Measurements from ENCODE around the gene GORASP2. TPM values are rescaled to one million over a fixed set of nuclear protein-coding genes. Genes with fewer than 3 reads are reported as not detected.

The GORASP2 gene
- total and polyA plus RNA-seq, 4 experiments from 2014 or later: 82.4 to 116 (median 97.1) TPM

- H3K4me1 ChIP-seq (ENCODE audit: insufficient read depth, low read length): no peaks in the 10 kb centered on the region
- Mint-ChIP-seq H3K27ac (peak overlapping the region in 1 of 7 donors; percentile 9), H3K4me3 (no peak overlapping the region), H3K27me3 (no peaks in the 10 kb centered on the region), H3K9me3 (no peaks in the 10 kb centered on the region), H3K36me3 (peaks cover 54 to 66% of the 10 kb centered on the region in 2 donors), H3K4me1 (peaks cover 0 to 8% (median under 1%) of the 10 kb centered on the region in 4 donors)
- no peak overlapping the region for H3K27ac ChIP-seq (ENCODE audit: low read depth, low read length)
- H3K4me3 ChIP-seq (ENCODE audit: low read length in 2 of 2): no peak overlapping the region
- H3K27me3 ChIP-seq (ENCODE audit: insufficient read depth, low read length): no peaks in the 10 kb centered on the region
- CTCF ChIA-PET (ENCODE audit: partially characterized antibody): interaction anchor here (0.6 to 2.3 kb wide), 5 partner anchors 13 to 151 kb away, joined by 3 to 8 read pairs (median 4); partner anchors contain the start of gene TLK1
- H3K9me3 ChIP-seq (ENCODE audit: control insufficient read depth in 1 of 2, low read length in 2 of 2): no peaks in the 10 kb centered on the region
- H3K36me3 ChIP-seq (ENCODE audit: insufficient read depth, low read length): peaks cover 37% of the 10 kb centered on the region
- intact Hi-C loops (cut with micrococcal nuclease): no loop called here
- POLR2A ChIA-PET (ENCODE audit: partially characterized antibody): no interaction called here
- no peak for DNase-seq
Observed at GRCh38 chr2:171009386-171009785, 80.3 kb downstream of the GORASP2 start.

GRCh38 chr2:171013851-171014250 lies 84.8 kb downstream of the GORASP2 start:
- no peak overlapping the region for H3K27ac ChIP-seq (ENCODE audit: low read depth, low read length)
- intact Hi-C loops (cut with micrococcal nuclease): no loop called here
- POLR2A ChIA-PET (ENCODE audit: partially characterized antibody): interaction anchor here (0.8 to 0.9 kb wide), 2 partner anchors 25 to 146 kb away, joined by 3 to 4 read pairs; no protein-coding TSS in a partner anchor
- no peaks in the 10 kb centered on the region for H3K27me3 ChIP-seq (ENCODE audit: insufficient read depth, low read length)
- CTCF ChIA-PET (ENCODE audit: partially characterized antibody): interaction anchor here (1.5 to 1.7 kb wide), 2 partner anchors 85 to 145 kb away, joined by 4 read pairs; partner anchors contain the start of gene GORASP2
- DNase-seq: no peak
- peaks cover 8 to 14% (median 11%) of the 10 kb centered on the region in 4 donors for H3K4me1 Mint-ChIP-seq
- no peaks in the 10 kb centered on the region for H3K27me3 Mint-ChIP-seq
- peaks cover 31% of the 10 kb centered on the region for H3K36me3 ChIP-seq (ENCODE audit: insufficient read depth, low read length)
- H3K4me3 ChIP-seq (ENCODE audit: low read length in 2 of 2): no peak overlapping the region
- peaks cover 10% of the 10 kb centered on the region for H3K4me1 ChIP-seq (ENCODE audit: insufficient read depth, low read length)
- H3K9me3 Mint-ChIP-seq: no peaks in the 10 kb centered on the region
- H3K4me3 Mint-ChIP-seq: no peak overlapping the region
- peak overlapping the region in 2 of 7 donors; percentile 3 to 77 for H3K27ac Mint-ChIP-seq
- no peaks in the 10 kb centered on the region for H3K9me3 ChIP-seq (ENCODE audit: control insufficient read depth in 1 of 2, low read length in 2 of 2)
- H3K36me3 Mint-ChIP-seq: peaks cover 39 to 50% of the 10 kb centered on the region in 2 donors

DNA sequence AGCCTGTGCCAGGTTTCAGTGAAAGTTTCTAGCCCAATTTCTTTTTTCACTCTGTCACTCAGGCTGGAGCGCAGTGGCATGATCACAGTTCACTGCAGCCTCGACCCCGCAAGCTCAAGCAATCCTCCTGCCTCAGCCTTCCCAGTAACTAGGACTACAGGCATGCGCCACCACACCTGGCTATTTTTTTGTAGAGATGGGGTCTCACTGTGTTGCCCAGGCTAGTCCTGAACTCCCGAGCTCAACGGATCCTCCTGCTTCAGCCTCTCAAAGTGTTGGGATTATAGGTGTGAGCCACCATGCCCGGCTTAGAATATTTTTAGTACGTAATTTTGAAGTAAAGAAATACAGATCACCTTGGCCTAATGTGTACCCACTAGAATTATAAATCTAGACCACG lies 87.1 kb downstream of the GORASP2 start:
- Mint-ChIP-seq H3K4me1 (peaks cover 16 to 26% (median 21%) of the 10 kb centered on the region in 4 donors), H3K4me3 (no peak overlapping the region), H3K27me3 (no peaks in the 10 kb centered on the region), H3K27ac (peak overlapping the region in 1 of 7 donors; percentile 48), H3K36me3 (peaks cover 32 to 43% of the 10 kb centered on the region in 2 donors), H3K9me3 (no peaks in the 10 kb centered on the region)
- no peaks in the 10 kb centered on the region for H3K27me3 ChIP-seq (ENCODE audit: insufficient read depth, low read length)
- ChIA-PET POLR2A (ENCODE audit: partially characterized antibody) (interaction anchor here (1.1 kb wide), 1 partner anchor 16 kb away, joined by 3 read pairs; no protein-coding TSS in a partner anchor), CTCF (ENCODE audit: partially characterized antibody) (interaction anchor here (0.6 to 1.8 kb wide), 3 partner anchors 42 to 683 kb away, joined by 3 to 4 read pairs (median 3); no protein-coding TSS in a partner anchor)
- no peak overlapping the region for H3K27ac ChIP-seq (ENCODE audit: low read depth, low read length)
- no peaks in the 10 kb centered on the region for H3K9me3 ChIP-seq (ENCODE audit: control insufficient read depth in 1 of 2, low read length in 2 of 2)
- no peak for DNase-seq
- H3K4me3 ChIP-seq (ENCODE audit: low read length in 2 of 2): no peak overlapping the region
- peaks cover 16% of the 10 kb centered on the region for H3K36me3 ChIP-seq (ENCODE audit: insufficient read depth, low read length)
- H3K4me1 ChIP-seq (ENCODE audit: insufficient read depth, low read length): peaks cover 23% of the 10 kb centered on the region
- intact Hi-C loops (cut with micrococcal nuclease): no loop called here

Other genes with a start within 250 kb of the GORASP2 start
- gene SP5, start 213.9 kb upstream of the GORASP2 start, total RNA-seq: not detected
- gene SP5, start 213.9 kb upstream of the GORASP2 start, polyA plus RNA-seq: not detected
- gene ERICH2, start 158.9 kb upstream of the GORASP2 start, total RNA-seq: not detected
- gene ERICH2, start 158.9 kb upstream of the GORASP2 start, polyA plus RNA-seq: under 1 TPM in 1 of 2 donors, not detected in 1; 0.58 TPM
- not detected for gene GAD1, start 112.4 kb upstream of the GORASP2 start, total RNA-seq
- not detected for gene GAD1, start 112.4 kb upstream of the GORASP2 start, polyA plus RNA-seq
- 100 to 1,000 TPM; 138 to 152 TPM for gene TLK1, start 231.6 kb downstream of the GORASP2 start, total RNA-seq
- 10 to 100 TPM; 19.2 to 53.6 TPM for gene TLK1, start 231.6 kb downstream of the GORASP2 start, polyA plus RNA-seq